GM08714 (cell line): ENCODE data around the gene CELSR1.
"Not testable (repeated sequence)": the region's sequence is repeated elsewhere in the genome, so short reads cannot be mapped to it uniquely, and the experiment has no call there.

Experiments used
- H3K4me3 ChIP-seq: fragments of 200-500 bp; sonication (Bioruptor generic); 2 replicates; pipeline ENCODE4 v1.5.1; 2014; ENCODE audit warnings: mild to moderate bottlenecking, low read length, inconsistent platforms
- ZNF274 ChIP-seq: IDR thresholded peaks from 2 replicates; pipeline ENCODE4 v1.6.1; 2012; ENCODE audit warnings: mild to moderate bottlenecking, low read depth, low read length

Gene CELSR1

GRCh38 chr22:46413725-46414379 is 123.6 kb downstream of the CELSR1 start:
- no peak overlapping the region for H3K4me3 ChIP-seq
- TF ChIP-seq ZNF274 = no peak

DNA sequence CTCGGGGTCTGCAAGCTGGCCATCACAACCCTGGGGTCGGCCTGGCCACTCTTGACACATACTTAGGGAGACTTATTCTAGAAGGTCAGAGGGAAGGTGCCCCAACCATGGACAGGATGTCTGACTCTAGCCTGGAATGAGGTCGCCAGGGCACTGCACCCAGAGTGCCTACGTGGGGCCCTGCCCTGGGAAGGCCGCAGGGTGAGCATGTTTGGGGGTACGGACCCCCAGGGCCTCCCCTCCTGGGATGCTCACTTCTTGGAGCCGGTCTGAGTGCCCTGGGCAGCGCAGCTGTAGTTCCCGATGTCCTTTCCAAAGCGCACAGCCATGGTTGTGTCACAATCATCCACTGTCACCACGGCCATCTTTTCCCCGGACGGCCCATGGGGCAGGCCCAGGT is 126.1 kb downstream of the CELSR1 start:
- H3K4me3 ChIP-seq = no peak overlapping the region
- no peak for TF ChIP-seq ZNF274

DNA sequence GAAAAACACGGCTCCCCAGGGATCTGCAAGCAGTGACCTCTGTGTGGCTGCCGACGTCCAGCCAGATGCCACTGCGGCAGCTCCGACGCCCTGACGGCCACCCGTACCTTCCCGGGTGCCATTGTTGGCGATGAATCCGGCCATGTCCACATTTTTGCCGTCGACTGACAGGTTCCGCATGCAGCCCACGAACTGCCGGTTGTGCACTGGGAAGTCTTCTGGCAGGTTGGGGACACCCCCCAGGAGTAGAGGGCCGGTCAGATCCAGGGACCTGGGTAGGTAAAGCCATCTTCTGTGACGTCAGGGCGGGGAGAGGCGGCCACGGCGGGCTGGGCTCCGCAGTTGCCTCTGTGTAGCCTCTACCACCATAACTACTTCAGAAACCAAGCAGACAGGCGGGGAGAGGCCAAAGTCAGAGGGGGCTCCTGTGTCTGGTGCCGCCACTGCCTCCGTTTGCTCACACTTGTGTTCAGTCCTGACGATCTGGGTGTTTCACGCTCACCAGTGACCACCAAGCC is 127.1 kb downstream of the CELSR1 start:
- no peak overlapping the region for H3K4me3 ChIP-seq
- no peak for TF ChIP-seq ZNF274

DNA sequence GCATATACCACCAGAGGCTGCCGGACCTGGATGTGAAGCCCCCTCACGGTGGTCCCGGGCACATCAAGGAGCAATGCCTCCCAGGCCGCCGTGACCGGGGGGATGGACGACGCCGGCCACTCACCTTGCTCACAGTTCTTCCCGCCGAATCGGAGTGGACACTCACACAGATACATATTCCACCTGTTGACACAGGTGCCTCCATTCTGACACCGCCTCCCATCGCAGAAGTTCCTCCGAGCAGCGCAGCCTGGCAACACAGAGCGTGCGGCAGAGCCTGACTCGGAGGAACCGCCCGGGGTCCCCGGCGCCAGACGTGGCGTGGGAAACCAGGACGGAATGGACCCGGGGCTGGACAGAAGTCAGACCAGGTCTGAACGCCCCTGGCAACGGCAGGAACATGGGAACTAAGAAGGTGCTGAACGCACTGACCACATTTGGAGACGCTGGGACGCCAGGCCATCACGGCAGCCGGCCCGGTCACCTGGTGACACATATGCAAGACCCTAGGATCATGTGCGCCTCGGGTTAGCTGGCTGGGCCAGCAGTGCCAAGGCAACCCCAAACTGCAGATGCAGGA is 127.7 kb downstream of the CELSR1 start:
- no peak overlapping the region for H3K4me3 ChIP-seq
- TF ChIP-seq ZNF274 = no peak

GRCh38 chr22:46408568-46409506 is 128.6 kb downstream of the CELSR1 start:
- no peak overlapping the region for H3K4me3 ChIP-seq
- TF ChIP-seq ZNF274 = no peak

- TF ChIP-seq ZNF274 = no peak
These were observed 129.7 kb downstream of the CELSR1 start for GRCh38 chr22:46407748-46408147.

GRCh38 chr22:46406791-46407190 is 130.6 kb downstream of the CELSR1 start:
- no peak for TF ChIP-seq ZNF274
- no peak overlapping the region for H3K4me3 ChIP-seq

More at GRCh38 chr22:46407748-46408147, 129.7 kb downstream of the CELSR1 start:
- H3K4me3 ChIP-seq = no peak overlapping the region

DNA sequence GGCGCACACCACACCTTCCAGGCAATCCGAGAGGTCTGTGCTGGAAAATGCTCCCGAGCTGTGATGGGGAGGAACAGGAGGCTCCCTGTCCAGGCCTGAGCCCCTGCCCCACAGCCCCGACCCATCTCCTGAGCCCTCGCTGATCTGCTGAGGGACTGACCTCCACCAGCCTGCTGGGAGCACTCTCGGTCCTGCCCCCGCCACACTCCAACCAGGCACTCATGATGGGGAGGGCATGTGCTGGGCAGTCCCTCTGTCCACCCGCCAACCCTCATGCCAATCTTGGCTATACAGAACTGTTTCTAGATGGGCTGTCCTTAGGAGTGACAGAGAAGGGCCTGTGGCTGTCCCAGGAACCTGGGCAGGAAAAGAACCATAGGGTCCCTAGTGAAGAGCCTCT is 131.1 kb downstream of the CELSR1 start:
- TF ChIP-seq ZNF274 = no peak

DNA sequence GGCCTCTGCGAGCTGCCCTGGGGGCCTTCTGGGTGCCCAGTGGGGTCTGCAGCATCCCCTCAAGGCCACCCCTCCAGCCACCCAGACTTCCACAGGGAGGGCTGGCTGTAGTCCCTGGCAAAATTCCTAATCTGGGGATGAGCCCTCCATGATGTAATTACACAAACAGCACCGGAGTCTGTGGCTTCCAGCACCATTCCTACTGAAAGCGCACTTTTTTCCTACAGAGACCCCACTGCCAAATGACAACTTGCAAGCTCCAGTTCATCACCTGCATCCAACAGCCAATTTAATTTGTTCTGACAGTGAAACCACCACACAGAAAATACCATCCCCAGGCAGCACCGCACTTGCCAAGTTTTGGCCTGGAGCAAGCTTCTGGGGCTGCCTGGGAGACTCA is 131.5 kb downstream of the CELSR1 start:
- no peak for TF ChIP-seq ZNF274

More for the DNA sequence above, 131.1 kb downstream of the CELSR1 start:
- no peak overlapping the region for H3K4me3 ChIP-seq

GRCh38 chr22:46403880-46404279 is 133.5 kb downstream of the CELSR1 start:
- not testable (repeated sequence) for H3K4me3 ChIP-seq

More for the DNA sequence above, 131.5 kb downstream of the CELSR1 start:
- H3K4me3 ChIP-seq = no peak overlapping the region

- TF ChIP-seq ZNF274 = no peak
- H3K4me3 ChIP-seq = no peak overlapping the region
These were observed 134.9 kb downstream of the CELSR1 start for GRCh38 chr22:46402505-46402904.

DNA sequence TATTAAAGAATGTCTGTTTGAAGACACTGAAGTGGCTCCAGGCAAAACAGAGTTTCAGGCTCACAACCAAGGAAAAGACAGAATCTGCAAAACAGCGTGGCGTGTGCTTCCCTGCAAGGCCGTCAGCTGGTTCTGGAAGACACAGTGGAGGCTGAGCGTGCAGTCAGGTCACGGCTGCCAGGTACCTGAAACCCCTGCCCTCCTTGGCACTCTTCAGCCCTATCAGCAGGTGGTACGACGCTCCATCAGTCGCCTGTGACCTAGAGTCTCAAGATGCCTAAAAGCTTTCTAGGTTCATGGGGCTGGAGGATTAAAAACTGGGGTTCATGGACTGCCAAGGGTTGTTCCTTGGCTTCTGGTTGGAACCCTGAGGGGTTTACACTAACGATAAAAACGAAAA is 136.1 kb downstream of the CELSR1 start:
- no peak for TF ChIP-seq ZNF274
- no peak overlapping the region for H3K4me3 ChIP-seq

GRCh38 chr22:46399251-46400024 is 138.0 kb downstream of the CELSR1 start:
- H3K4me3 ChIP-seq = no peak overlapping the region
- no peak for TF ChIP-seq ZNF274

GRCh38 chr22:46397951-46398350 is 139.5 kb downstream of the CELSR1 start:
- no peak overlapping the region for H3K4me3 ChIP-seq
- TF ChIP-seq ZNF274 = no peak
